Right ventricle myocardium inferior (tissue), 1 donor: ENCODE measurements around the gene LRRK1. TPM values are rescaled to one million over a fixed set of nuclear protein-coding genes. Genes with fewer than 3 reads are reported as not detected.

ENCODE experiments used
- ATAC-seq: fragments of 200-7000 bp; cut with Tn5 transposase; one replicate; pipeline ENCODE4 v1.9.1; 2020; ENCODE audit warnings: mild to moderate bottlenecking, moderate library complexity
- DNase-seq: peaks from one replicate; pipeline ENCODE4 v3.0.0; 2021; ENCODE audit errors: missing footprints
- intact Hi-C: fragments of 100-400 bp; cut with DNase I; formaldehyde crosslinking; loops from one replicate; pipeline ENCODE4 v1.11.0; 2022
- long read RNA-seq: library from polyadenylated mRNA; unstranded; transcript quantifications from one replicate; pipeline ENCODE4 v2.0.0, GENCODE V29; 2021
- total RNA-seq: library from RNA; stranded (reverse); fragmentation: NEBNext Ultra II Directional; extraction: Animal tissue kit (Norgen Biotek cat#: 25700); gene quantifications from one replicate; pipeline ENCODE4 v1.2.1, GENCODE V29; 2021
- donor health status: DM: no; HTN: yes; CAD: no; lungs with severe emphysema.

Gene LRRK1, protein sequence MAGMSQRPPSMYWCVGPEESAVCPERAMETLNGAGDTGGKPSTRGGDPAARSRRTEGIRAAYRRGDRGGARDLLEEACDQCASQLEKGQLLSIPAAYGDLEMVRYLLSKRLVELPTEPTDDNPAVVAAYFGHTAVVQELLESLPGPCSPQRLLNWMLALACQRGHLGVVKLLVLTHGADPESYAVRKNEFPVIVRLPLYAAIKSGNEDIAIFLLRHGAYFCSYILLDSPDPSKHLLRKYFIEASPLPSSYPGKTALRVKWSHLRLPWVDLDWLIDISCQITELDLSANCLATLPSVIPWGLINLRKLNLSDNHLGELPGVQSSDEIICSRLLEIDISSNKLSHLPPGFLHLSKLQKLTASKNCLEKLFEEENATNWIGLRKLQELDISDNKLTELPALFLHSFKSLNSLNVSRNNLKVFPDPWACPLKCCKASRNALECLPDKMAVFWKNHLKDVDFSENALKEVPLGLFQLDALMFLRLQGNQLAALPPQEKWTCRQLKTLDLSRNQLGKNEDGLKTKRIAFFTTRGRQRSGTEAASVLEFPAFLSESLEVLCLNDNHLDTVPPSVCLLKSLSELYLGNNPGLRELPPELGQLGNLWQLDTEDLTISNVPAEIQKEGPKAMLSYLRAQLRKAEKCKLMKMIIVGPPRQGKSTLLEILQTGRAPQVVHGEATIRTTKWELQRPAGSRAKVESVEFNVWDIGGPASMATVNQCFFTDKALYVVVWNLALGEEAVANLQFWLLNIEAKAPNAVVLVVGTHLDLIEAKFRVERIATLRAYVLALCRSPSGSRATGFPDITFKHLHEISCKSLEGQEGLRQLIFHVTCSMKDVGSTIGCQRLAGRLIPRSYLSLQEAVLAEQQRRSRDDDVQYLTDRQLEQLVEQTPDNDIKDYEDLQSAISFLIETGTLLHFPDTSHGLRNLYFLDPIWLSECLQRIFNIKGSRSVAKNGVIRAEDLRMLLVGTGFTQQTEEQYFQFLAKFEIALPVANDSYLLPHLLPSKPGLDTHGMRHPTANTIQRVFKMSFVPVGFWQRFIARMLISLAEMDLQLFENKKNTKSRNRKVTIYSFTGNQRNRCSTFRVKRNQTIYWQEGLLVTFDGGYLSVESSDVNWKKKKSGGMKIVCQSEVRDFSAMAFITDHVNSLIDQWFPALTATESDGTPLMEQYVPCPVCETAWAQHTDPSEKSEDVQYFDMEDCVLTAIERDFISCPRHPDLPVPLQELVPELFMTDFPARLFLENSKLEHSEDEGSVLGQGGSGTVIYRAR (N-terminal part only)
- 2.7 TPM for total RNA-seq
- long read RNA-seq: 0 reads

DNA sequence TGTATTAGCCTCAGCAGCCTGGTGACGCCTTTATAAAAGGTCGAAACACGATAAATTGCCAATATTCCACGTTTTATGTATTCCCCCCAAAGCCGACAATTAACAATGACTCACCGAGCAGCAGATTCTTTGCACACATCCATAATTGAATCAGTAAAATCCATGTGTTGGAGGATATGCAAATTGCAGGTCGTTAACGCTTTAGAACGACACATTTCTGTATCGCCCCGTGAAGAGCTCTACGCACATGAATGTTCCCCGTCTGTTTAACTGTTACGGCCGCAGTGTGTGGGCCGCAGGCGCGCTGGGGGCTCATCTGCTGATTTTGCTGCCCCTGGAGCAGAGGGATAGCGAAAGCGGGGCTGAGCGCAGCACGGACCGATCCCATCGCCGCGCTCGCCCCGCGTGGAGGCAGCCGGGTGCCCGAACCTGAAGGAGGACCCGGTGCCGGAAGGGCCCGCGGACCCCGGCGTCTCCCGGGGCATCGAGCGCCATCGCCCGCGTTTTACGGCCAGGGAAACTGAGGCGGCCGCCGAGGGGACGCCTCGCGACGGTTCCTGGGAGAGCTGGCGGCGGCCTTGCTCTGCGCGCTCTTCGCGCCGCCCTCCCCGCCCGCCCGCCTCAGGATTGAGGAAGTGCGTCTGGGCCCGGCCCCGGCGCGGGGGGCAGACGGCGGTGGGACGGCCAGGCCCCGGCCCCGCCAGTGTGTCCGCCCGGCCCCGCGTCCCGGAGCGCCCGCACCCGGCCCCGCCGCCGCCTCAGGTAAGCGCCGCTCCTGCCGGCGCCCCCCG lies at the start of gene LRRK1:
Gene LRRK1, plus strand, starts transcription at position 668 of the 791 bp plus-strand sequence. CDS start 5,276 bp downstream, outside the sequence.
- intact Hi-C loops: loop anchor here (1.0 to 5.0 kb wide), 2 partner anchors 89 to 338 kb away; no protein-coding TSS in a partner anchor
- peak; percentile 52 for ATAC-seq
- peak; percentile 81 for DNase-seq

GRCh38 chr15:100873029-100873677 lies 46.0 kb upstream of the LRRK1 start:
- intact Hi-C loops: loop anchor here (1.0 kb wide), 2 partner anchors 201 to 246 kb away; no protein-coding TSS in a partner anchor
- DNase-seq: no peak
- ATAC-seq: peak; percentile 62

- intact Hi-C loops: no loop called here
- DNase-seq (no peak), ATAC-seq (no peak)
Measured at GRCh38 chr15:100875495-100875894, 43.7 kb upstream of the LRRK1 start.

- no peak for ATAC-seq
- DNase-seq: peak; percentile 62
- intact Hi-C loops: no loop called here
Measured at GRCh38 chr15:100875976-100876375, 43.2 kb upstream of the LRRK1 start.

- DNase-seq: no peak
- intact Hi-C loops: no loop called here
- ATAC-seq: no peak
Measured at GRCh38 chr15:100877551-100877950, 41.6 kb upstream of the LRRK1 start.

DNA sequence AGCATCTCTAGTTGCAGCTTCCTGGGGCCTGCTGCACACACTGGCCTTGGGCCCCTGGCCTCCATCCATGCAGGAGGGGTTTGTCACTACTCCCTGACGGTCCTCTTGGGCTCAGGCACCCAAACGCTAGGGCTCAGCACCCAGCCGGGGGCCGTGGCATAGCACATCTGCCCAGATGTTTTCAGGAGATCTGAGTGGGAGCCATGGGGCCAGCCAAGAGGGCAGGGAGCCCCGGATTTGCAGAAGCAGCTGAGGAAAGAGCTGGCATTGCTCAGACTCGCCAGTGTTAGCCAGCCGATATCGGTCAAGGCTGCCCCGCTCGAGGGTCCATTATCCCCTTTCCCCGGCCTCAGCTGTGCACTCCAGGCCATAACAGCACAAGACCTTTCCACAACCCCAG lies 41.0 kb upstream of the LRRK1 start:
- ATAC-seq: no peak
- DNase-seq: peak; percentile 65
- intact Hi-C loops: no loop called here

- intact Hi-C loops: no loop called here
- ATAC-seq: no peak
- DNase-seq: no peak
Measured at GRCh38 chr15:100878648-100879047, 40.5 kb upstream of the LRRK1 start.

GRCh38 chr15:100879061-100879463 lies 40.1 kb upstream of the LRRK1 start:
- DNase-seq: no peak
- intact Hi-C loops: no loop called here
- ATAC-seq: peak; percentile 4

DNA sequence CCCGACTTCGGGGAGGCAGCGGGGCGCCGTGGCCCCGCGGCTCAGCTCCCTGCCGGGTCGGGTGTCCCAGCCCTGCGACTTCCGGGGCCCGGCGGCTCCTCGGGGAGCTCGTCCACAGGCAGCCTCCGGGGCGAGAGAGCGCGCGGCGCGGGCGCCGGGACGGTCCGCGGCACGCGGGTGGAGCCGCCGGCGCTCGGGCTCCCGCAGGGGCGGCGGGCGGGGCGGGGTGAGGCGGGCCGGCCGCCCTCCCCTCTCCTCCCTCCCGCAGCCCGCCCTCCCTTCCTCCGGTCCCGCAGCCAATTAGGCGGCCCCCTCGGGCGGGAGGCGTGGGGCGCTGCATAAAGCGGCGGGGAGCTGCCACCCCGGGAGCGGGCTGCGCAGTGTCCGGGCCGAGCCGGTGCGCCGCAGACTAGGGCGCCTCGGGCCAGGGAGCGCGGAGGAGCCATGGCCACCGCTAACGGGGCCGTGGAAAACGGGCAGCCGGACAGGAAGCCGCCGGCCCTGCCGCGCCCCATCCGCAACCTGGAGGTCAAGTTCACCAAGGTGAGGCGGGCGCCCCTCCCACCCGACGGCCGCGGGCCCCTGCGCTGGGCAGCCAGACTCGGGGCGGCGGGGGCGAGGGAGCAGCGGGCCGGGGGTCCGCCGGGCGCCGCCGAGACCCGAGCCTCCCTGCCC lies 39.6 kb upstream of the LRRK1 start, which contains the start of gene ALDH1A3:
Gene ALDH1A3, plus strand, starts transcription at position 368 of the 675 bp plus-strand sequence. Its CDS starts 77 bp downstream, at position 445.
- DNase-seq: peak; percentile 77
- peak; percentile 73 for ATAC-seq

GRCh38 chr15:100880139-100880896 lies 38.8 kb upstream of the LRRK1 start:
- DNase-seq (peak; percentile 61), ATAC-seq (no peak)
- intact Hi-C loops: no loop called here

More for the DNA sequence above, 39.6 kb upstream of the LRRK1 start, which contains the start of gene ALDH1A3:
- intact Hi-C loops: no loop called here

DNA sequence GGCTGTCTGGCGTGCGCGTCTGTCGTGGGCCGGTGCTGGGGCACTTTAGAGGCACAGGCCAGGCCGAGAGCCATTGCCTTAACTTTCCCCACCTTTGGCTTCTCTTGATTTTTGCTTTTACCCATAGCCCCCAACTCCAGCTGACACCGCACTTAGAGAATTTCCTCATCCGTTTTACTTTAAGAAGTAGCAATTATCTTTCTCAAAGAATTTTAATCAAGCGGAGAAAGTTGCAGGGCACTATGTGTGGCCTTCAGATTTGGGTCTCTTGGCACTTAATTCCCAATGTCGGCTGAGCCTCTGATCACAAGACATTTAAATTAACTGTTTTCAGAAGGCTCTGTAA lies 38.3 kb upstream of the LRRK1 start:
- DNase-seq: no peak
- ATAC-seq: no peak
- intact Hi-C loops: no loop called here

DNA sequence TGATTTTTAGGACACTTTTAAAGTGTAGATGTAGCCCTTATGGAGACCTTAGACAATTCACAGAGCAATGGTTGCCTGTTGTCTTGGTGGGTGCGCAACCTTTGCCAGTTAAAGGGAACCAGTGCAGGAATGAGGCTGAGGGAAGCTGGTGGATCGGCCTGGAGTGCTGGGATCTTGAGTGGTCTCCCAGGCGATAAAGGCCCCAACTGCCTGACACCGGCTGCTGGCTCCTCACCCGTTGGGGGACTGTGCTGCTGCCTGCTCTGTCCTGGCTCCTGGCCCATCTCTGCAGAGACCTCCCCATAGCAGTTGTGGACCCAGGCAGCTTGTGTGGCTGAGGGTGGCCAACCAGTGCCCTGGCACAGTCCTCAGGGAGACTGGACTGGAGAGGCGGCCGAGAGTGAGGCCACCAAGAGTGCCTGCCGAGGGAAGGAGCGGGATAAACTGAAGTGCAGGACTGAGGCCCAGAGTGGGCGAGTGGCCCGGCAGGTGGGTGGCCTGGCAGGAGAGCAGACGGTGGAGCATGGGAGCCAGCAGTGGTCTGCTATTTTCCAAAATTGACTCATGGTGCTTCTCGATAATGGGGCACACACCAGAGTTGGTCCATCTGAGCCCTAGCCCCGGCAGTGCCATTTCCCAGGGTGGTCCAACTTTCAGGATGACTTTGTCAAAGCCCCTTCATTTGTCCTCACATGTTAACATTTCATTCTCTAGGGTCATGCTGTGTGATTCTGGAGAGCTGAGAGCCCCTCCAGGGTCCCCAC lies 37.4 kb upstream of the LRRK1 start:
- ATAC-seq: no peak

DNA sequence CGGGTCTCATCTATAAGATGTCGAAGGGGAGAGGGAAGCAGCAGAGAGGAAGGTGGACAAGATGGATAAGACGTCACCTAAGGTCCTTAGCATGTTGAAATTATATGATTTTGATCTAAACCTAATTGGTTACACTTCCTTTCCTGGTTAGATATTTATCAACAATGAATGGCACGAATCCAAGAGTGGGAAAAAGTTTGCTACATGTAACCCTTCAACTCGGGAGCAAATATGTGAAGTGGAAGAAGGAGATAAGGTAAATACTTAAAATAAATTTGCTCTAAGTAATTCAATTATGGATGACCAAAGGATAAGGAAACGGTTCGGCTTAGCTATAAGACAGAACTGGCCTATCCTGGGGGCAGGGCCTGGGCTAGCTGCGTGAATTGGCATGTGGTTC lies 34.0 kb upstream of the LRRK1 start:
- ATAC-seq (no peak), DNase-seq (no peak)
- intact Hi-C loops: no loop called here

More for the DNA sequence above, 37.4 kb upstream of the LRRK1 start:
- no peak for DNase-seq
- intact Hi-C loops: no loop called here

DNA sequence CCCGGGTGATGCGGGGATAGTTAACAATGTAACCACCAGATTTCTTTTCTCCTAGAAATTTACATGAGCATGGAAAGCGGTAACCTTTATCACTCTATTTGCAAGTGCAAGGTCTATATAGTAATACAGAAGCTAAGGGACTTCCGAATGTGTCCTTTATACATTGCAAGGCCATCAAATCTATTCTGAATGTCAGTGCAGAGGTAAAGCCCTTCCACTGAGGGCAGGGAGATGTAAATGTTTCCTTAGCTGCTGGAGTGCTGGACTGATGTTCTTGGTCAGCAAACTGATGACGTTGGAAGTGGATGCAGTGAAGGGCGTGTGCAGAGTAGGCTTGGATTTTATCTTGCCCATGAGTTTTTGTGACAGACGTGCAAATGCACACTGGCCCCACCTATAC lies 33.3 kb upstream of the LRRK1 start:
- ATAC-seq (no peak), DNase-seq (no peak)
- intact Hi-C loops: no loop called here

- intact Hi-C loops: no loop called here
- DNase-seq: no peak
- no peak for ATAC-seq
Measured at GRCh38 chr15:100887211-100887913, 31.8 kb upstream of the LRRK1 start.
